NCI-H1694 treated with DMSO at 0.1 percent for 48 hours (cell line): ENCODE results near the gene GAGE12D.
"Not testable (repeated sequence)": the region's sequence is repeated elsewhere in the genome, so short reads cannot be mapped to it uniquely, and the experiment has no call there.

ENCODE experiments used
- DNase-seq: peaks from one replicate; lab custom pipeline; 2025; lab: John Stamatoyannopoulos, UW

GAGE12D gene, protein sequence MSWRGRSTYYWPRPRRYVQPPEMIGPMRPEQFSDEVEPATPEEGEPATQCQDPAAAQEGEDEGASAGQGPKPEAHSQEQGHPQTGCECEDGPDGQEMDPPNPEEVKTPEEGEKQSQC

DNA sequence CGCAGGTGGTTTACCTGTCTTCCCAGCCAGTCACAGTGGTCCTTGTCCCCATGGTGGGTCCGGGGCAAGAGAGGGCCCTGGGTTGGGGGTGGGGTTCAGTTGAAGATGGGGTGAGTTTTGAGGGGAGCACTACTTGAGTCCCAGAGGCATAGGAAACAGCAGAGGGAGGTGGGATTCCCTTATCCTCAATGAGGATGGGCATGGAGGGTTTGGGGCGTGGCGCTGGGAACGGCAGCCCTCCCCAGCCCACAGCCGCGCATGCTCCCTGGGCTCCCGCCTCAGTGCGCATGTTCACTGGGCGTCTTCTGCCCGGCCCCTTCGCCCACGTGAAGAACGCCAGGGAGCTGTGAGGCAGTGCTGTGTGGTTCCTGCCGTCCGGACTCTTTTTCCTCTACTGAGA is at the start of gene GAGE12D:
TSS of gene GAGE12D (plus strand) at position 301 of the 400 bp plus-strand sequence. CDS start 1,155 bp downstream, outside the sequence.
- DNase-seq = not testable (repeated sequence)

DNA sequence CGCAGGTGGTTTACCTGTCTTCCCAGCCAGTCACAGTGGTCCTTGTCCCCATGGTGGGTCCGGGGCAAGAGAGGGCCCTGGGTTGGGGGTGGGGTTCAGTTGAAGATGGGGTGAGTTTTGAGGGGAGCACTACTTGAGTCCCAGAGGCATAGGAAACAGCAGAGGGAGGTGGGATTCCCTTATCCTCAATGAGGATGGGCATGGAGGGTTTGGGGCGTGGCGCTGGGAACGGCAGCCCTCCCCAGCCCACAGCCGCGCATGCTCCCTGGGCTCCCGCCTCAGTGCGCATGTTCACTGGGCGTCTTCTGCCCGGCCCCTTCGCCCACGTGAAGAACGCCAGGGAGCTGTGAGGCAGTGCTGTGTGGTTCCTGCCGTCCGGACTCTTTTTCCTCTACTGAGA is 9.7 kb upstream of the GAGE12D start, which contains the start of gene GAGE12C:
TSS of gene GAGE12C (plus strand) at position 301 of the 400 bp plus-strand sequence. CDS start 1,155 bp downstream, outside the sequence.
- DNase-seq = not testable (repeated sequence)

DNA sequence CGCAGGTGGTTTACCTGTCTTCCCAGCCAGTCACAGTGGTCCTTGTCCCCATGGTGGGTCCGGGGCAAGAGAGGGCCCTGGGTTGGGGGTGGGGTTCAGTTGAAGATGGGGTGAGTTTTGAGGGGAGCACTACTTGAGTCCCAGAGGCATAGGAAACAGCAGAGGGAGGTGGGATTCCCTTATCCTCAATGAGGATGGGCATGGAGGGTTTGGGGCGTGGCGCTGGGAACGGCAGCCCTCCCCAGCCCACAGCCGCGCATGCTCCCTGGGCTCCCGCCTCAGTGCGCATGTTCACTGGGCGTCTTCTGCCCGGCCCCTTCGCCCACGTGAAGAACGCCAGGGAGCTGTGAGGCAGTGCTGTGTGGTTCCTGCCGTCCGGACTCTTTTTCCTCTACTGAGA is 9.5 kb downstream of the GAGE12D start, which contains the start of gene GAGE12E:
TSS of gene GAGE12E (plus strand) at position 301 of the 400 bp plus-strand sequence. CDS start 1,155 bp downstream, outside the sequence.
- DNase-seq = not testable (repeated sequence)

DNA sequence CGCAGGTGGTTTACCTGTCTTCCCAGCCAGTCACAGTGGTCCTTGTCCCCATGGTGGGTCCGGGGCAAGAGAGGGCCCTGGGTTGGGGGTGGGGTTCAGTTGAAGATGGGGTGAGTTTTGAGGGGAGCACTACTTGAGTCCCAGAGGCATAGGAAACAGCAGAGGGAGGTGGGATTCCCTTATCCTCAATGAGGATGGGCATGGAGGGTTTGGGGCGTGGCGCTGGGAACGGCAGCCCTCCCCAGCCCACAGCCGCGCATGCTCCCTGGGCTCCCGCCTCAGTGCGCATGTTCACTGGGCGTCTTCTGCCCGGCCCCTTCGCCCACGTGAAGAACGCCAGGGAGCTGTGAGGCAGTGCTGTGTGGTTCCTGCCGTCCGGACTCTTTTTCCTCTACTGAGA is 19.0 kb downstream of the GAGE12D start, which contains the start of gene GAGE12F:
TSS of gene GAGE12F (plus strand) at position 301 of the 400 bp plus-strand sequence. CDS start 1,155 bp downstream, outside the sequence.
- not testable (repeated sequence) for DNase-seq

DNA sequence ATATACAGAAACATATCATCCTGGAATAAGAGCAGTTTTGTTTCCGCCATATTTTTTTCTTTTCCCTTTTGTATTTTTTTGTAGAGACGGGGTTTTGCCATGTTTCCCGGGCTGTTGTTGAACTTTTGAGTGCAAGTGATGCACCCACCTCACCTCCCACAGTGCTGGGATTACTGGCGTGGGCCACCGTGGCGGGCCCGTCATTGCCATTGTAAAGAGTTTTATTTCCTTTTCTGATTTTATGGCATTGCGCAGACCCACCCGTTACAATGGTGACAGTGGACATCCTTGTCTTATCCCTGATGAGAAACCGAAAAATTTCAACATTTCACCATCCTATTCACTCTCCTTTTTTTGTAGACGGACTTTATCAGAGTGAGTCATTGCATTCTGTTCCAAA is 27.2 kb downstream of the GAGE12D start:
- not testable (repeated sequence) for DNase-seq

DNA sequence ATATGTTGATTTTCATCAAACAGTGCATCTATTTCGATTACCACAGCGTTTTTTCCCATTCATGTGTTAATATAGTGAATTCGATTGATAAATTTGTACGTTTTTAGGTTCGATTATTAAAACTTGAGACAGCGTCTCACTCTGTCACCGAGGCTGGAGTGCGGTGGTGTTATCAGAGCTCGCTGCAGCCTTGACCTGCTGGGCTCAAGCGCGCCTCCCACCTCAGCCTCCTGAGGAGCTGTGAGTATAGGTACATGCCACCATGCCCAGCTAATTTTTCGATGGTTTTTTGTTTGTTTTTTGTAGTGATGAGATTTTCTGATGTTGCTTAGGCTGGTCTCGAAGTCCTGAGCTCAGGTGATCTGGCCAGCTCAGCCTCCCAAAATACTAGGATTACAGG is 27.6 kb downstream of the GAGE12D start:
- not testable (repeated sequence) for DNase-seq

DNA sequence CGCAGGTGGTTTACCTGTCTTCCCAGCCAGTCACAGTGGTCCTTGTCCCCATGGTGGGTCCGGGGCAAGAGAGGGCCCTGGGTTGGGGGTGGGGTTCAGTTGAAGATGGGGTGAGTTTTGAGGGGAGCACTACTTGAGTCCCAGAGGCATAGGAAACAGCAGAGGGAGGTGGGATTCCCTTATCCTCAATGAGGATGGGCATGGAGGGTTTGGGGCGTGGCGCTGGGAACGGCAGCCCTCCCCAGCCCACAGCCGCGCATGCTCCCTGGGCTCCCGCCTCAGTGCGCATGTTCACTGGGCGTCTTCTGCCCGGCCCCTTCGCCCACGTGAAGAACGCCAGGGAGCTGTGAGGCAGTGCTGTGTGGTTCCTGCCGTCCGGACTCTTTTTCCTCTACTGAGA is 28.6 kb downstream of the GAGE12D start, which contains the start of gene GAGE12G:
TSS of gene GAGE12G (plus strand) at position 301 of the 400 bp plus-strand sequence. CDS start 1,155 bp downstream, outside the sequence.
- DNase-seq = not testable (repeated sequence)

DNA sequence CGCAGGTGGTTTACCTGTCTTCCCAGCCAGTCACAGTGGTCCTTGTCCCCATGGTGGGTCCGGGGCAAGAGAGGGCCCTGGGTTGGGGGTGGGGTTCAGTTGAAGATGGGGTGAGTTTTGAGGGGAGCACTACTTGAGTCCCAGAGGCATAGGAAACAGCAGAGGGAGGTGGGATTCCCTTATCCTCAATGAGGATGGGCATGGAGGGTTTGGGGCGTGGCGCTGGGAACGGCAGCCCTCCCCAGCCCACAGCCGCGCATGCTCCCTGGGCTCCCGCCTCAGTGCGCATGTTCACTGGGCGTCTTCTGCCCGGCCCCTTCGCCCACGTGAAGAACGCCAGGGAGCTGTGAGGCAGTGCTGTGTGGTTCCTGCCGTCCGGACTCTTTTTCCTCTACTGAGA is 38.1 kb downstream of the GAGE12D start, which contains the start of gene GAGE12H:
TSS of gene GAGE12H (plus strand) at position 301 of the 400 bp plus-strand sequence. CDS start 1,155 bp downstream, outside the sequence.
- not testable (repeated sequence) for DNase-seq

DNA sequence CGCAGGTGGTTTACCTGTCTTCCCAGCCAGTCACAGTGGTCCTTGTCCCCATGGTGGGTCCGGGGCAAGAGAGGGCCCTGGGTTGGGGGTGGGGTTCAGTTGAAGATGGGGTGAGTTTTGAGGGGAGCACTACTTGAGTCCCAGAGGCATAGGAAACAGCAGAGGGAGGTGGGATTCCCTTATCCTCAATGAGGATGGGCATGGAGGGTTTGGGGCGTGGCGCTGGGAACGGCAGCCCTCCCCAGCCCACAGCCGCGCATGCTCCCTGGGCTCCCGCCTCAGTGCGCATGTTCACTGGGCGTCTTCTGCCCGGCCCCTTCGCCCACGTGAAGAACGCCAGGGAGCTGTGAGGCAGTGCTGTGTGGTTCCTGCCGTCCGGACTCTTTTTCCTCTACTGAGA is 47.7 kb downstream of the GAGE12D start, which contains the start of gene GAGE2A:
TSS of gene GAGE2A (plus strand) at position 301 of the 400 bp plus-strand sequence. CDS start 1,155 bp downstream, outside the sequence.
- DNase-seq = not testable (repeated sequence)

DNA sequence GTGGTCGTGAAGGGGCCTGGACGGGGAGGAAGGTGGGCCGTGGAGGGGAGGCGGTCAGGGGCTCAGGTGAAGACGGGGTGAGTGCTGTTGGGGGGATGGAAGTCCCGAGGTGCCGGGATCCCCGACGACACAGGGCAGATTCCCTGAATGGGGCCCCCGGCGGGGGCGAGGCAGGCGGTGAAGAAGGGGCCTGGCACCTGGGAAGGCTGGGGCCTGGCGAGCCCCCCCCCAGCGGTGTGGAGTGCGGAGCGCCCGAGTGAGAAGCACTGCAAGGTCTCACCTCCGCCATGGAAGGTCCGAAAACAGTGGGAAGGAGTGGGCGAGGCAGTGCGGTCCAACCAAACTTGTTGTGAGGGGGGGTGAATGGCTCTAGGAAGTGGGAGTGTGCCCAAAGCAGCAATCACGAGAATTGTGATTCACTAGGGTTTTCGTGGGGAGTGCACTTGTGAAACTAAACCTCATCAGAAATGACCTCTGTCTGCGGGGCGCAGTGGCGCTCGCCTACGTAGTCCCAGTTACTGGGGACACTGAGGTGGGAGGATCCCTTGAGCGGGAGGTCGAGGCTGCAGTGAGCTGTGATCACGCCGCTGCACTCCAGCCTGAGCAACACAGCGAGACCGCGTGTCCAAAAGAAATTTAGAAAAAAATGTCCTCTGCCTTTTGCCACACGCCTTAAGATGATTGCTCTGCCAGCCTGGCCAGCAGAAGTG is 48.4 kb downstream of the GAGE12D start:
- DNase-seq = not testable (repeated sequence)

DNA sequence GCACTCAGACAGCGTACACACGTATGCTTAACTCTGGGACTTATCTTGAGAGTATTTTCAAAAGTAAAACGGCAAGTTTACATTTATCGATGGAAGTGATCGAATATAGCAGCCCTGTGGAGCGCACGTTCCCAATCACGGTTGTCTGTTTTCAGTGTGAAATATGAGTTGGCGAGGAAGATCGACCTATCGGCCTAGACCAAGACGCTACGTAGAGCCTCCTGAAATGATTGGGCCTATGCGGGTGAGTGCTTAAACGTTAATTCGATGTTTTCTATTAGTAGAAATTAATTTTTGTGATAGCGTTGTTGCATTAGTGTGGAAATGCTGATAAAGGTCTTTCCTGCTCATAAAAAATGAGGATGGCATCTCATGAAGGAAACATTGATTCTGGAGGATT is 49.0 kb downstream of the GAGE12D start:
- DNase-seq = not testable (repeated sequence)
